Fibroblast of upper back skin (primary cell): ENCODE data around the gene ATP5MG.
"Not testable (repeated sequence)": the region's sequence is repeated elsewhere in the genome, so short reads cannot be mapped to it uniquely, and the experiment has no call there.

Source experiments
- DNase-seq: peaks from one replicate; pipeline ENCODE4 v3.0.0-alpha.2; 2013

ATP5MG gene

DNA sequence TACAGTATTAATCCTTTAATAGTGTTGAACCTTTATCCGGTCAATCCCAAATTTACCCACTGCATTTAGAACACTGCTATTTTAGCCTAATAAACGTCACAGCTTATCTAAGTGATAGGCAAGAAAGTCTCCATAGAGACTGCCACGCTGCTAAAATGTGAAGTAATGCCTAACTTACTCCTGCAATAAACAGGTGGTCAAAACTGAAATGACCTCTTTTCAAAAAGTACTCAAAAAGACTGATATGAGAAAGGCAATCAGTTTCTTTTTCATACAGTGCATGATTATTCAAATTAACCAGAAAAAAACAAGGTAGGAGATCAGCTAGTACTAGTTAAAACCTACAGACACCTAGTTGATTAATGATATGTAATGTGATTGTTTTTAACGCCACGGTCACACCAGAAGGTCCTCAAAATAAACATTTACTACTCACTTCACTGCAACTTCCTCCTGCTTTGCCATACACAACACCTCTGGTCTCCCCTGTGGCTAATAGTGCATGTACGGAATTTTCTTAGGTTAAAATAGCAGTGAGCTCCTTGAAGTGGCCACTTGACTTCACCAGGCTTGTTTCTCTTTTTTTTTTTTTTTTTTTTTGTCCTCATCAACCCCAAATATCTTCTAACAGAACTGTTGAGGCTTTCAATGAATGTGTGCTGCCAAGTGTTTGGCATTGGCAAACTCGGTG is 8.8 kb downstream of the ATP5MG start:
- no peak for DNase-seq

DNA sequence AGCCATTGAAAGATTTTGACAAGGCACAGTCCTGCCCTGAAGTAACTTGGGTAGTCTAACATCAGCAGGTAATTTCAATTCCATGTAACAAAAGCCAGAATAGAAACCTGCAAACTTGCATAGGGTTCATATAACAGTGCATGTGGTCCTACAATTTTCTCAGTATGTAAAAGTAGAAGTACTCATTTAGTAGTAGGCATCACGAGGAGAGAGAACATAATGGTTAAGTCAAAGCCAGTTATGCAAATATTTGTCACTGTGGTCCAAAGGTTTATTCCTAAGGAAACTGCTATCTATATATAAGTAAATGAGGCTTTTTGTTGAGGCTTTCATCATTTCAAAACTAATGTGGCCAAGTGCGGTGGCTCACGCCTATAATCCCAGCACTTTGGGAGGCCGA is 10.1 kb downstream of the ATP5MG start:
- DNase-seq, result no peak

DNA sequence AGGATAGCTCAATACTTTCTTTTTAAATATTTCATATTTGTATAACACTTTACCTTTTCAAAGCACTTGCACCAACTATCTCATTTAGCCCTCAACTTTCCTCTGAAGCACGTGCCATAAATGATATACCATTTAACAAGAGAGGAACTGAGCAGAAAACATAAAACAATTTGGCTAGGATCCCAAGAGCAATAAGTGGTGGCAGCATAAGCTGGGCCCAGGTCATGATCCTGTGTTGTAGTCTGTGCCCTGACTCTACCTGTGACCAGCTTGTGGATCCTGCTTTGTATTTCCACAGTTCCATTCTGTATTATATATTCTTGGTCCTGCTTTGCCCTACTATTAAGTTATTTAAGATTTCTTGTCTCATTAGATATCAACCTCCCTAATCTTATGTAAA is 11.5 kb downstream of the ATP5MG start:
- DNase-seq, result no peak

DNA sequence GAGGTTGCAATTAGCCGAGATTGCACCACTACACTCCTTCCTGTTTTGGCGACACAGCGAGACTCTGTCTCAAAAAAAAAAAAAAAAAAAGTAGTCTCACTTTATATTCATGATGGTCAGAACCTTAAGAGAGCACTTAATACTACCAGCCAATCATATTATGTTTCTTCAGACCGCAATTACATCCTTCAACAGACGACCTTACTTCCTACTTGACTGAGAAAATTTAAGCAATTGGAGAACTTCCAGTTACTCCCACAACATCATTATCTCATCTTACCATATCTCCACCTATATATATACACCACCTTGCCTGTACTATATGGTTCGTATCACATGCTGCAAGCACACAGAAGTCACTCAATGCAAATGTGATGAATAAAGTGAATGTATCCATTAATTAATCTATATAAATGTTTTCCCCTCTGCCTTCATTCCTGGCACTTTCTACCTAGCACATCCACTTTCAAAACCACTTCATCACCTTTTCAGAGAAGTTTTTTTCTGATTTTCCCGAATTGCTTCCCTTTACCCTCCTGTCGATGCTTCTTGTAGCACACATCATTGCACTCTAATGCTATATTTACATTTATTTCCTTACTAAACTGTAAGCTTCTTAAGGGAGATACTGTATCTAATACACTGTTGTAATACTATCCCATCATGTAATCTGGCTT is 13.8 kb downstream of the ATP5MG start:
- DNase-seq, result no peak

DNA sequence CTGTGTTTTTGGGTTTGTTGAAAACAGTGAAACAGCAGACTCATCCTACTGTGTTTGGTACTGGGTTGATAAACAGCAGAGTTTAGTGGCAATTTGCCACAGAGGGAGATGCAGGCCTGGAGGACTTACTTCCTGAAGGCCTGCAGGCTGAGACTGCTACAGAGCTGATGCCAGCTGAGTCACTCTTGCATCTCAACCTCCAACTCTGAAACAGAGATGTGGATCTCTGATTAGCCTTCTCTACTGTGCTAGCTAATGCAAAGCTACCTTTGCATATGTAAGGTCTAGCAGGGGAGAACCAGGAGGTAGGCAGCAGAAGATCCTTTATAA is 14.3 kb downstream of the ATP5MG start:
- peak; percentile 92 for DNase-seq

DNA sequence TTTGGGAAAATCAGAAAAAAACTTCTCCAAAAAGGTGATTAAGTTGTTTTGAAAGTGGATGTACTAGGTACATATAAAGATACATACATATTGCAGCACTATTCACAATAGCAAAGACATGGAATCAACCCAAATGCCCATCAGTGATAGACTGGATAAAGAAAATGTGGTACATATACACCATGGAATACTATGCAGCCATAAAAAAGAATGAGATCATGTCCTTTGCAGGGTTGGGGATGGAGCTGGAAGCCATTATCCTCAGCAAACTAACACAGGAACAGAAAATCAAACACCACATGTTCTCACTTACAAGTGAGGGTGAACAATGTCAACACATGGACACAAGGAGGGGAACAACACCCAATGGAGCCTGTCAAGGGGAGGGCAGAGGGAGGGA is 15.5 kb downstream of the ATP5MG start:
- DNase-seq, result not testable (repeated sequence)

DNA sequence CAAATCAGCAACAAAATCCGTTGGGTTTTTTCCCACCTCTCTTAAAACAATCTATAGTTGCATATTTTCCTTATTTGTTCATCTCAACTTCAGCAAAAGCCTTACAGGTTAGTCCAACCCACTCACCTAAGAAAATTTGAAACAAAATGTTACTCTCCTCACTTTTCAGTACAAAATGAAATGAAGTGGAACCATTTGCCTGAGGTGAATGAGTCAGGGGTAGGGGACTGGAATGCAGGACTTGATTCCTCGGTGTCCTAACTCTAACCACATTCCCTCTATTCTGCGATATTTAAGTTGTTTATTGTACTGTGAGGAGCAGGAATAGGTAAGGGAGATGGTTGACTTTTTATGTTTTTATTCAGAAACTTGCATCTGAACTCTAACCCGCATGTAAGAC is 16.4 kb downstream of the ATP5MG start:
- no peak for DNase-seq

DNA sequence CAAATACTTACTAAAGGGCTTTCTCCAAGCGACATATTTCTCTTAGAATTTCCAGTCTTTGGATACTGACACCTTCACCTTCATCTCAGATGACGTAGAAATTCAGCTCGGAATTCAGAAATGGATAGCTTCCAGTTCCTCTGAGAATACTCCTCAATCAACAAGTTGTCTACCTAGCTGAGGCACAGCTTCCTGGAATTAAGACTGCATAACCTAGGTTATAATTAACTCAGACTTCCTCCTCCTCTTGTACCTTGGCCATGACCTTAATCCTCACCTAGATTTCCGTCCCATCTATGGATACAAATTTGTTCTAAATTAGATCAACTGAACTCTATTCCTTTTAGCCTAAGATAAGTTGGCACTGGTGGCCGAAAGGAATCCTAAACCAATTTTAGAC is 17.4 kb downstream of the ATP5MG start:
- DNase-seq, result no peak

DNA sequence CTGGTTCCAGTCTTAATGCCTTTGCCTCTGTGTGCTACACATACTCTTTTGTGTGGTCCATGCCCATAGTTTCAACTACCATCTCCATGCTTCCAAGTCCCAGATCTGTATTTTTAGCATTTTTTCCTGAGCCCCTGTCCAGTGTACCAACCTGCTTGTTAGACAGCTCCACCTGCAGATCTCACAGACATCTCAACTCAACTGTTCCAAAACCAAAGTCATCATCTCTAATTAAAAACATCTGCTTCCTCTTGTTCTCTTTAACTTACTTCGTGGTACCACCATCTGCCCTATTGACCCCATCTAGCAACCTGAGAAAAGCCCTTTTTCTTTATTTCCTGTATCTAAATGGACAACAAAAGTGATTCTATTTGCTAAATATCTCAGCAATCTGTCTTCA is 26.3 kb downstream of the ATP5MG start:
- no peak for DNase-seq

DNA sequence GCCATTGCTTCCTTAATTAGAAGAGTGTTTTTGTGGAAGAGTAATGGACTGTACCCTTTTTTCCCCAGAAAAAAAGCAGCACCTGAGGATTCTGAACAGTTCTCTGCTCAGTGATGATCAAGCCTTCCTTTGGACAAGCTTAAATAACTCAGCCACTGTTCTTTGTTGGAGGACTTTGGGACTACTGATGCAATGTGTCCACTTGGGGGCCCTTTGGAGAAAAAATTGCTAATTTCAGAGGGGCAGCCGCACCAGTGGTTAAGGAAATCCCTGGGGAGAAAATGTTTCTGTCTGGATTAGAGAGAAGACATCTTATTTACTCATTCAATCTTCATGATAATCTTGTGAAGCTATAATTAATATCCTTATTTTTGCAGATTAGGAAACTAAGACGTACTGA is 29.6 kb downstream of the ATP5MG start:
- DNase-seq, result no peak

DNA sequence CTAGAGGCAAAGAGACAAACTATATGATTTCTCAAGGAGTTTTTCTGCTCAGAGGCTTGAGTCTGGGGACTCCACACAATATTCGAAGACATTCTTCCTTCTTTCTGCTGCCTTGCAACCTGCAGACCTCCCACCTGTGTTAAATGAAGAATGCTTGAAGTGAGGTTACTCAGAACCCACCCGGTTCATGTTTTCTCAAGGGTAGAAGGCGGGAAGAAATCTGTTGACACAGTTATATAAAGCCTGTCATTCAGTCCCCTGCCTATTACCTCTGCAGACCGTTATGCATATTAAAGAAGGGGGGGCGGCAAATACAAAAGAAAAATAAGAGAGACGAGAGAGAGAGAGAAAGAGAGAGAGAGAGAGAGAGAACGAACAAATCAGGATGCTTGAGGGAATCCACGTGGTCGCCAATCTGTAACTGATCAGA is 32.7 kb downstream of the ATP5MG start:
- DNase-seq, result peak; percentile 41

DNA sequence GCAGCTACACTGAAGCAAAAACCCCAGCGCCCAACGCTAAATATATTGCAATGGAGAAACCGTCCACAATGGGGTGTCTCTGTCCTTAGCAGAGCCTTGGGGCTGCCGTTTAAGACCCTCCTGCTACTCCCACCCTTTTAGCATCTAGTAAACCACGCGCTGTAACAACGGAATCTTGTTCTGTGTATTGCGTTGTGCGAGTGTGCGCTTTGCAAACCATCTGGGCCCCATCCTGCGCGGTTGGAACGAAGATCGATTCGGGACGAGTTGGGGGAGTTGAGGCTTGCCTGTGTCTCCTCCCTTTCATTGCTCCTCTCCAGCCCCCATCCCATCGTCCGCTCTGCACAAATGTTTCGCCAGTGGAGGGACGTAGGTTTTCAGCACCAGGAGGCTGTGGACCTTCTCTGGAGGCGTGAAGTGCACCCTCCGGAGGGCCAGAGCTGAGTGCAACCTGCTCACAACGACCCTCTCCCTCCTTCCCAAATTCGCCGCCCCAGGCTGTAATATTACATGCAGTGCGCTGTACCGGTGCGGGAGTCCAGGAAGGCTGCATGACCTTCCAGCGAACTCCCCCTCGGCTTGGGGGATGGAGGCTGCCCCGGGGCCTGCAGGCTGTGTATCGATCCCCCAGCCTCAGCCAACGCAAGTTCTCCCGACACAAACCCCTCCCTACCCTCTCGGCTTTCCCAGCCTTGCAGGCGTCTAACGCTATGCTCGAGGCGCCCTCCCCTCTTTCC is 33.3 kb downstream of the ATP5MG start:
- DNase-seq, result peak; percentile 13

DNA sequence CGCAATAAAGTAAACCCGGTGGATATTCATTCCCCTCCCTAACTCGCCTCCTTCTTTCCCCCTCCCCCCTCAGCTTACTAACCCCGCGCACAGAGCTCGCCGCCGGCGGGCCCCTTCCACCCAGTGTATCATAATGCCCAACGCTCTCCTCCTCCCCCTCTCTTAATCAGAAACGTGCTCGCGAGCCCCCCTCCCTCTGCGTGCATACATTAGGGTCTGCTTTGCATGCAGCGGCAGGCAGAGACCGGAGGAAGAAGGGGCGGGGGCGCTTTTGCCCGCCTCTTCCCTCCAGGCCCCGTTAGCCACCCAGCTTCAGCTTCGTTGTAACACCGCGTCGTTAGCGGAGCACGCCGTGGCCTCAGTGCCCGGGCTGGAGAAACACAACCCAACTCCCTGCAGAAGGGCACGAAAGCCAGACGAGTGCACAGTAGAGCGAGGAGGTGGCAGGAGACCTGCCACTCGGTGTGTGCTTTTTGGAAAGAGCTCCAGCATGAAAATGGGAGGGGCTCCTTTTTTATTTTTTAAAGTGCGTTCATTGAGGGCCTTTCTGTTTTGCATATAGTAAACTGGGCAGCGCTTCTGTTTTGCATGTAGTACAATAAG is 34.0 kb downstream of the ATP5MG start:
- peak; percentile 44 for DNase-seq

DNA sequence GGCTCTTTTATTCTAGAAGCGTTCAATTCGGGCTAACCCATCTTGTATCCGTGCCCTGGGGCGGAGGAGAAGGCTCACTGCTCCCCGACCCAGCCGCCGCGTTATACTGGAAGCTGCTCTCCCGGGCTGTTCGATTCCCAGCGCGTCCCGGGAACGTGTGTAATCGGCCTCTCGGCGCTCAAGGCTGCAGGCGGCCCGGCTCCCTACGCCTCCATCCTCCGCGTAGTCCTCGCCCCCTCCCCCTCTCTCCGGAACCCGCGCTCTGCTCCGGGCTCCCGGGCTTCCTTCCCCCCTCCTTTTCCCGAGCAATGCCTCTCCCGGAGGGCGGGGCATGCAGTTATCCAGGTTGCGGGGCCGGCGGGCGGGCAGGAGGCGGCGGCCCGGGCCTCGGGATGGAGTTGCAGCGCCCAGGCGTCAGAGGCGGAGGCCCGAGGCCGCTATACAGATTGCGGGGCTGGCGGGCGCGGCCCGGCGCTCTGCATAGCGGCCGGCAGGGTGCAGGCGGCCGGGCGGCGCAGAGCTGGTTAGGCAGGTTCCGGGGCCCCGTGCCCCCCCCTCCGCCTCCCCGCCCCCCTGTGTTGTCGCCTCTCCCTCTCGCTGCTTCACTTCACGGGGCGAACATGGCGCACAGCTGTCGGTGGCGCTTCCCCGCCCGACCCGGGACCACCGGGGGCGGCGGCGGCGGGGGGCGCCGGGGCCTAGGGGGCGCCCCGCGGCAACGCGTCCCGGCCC is 34.7 kb downstream of the ATP5MG start, which contains the start of gene KMT2A:
Gene KMT2A, plus strand, starts transcription at position 600 of the 732 bp plus-strand sequence. Its CDS starts 21 bp downstream, at position 621.
- peak; percentile 98 for DNase-seq

DNA sequence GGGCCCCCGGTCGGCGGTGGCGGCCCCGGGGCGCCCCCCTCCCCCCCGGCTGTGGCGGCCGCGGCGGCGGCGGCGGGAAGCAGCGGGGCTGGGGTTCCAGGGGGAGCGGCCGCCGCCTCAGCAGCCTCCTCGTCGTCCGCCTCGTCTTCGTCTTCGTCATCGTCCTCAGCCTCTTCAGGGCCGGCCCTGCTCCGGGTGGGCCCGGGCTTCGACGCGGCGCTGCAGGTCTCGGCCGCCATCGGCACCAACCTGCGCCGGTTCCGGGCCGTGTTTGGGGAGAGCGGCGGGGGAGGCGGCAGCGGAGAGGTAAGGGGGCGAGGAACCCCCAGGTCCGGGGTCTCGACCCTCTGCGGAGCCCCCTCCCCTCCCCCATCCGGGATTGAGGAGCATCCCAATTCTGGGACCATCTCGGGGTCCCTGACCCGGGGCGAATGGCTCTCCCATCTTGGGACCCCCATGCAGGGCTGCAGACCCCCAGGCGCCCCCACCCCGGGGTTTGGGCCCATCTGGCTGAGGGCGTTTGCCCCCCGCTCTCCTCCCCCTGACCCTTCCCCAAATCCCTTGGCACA is 35.3 kb downstream of the ATP5MG start:
- peak; percentile 13 for DNase-seq

DNA sequence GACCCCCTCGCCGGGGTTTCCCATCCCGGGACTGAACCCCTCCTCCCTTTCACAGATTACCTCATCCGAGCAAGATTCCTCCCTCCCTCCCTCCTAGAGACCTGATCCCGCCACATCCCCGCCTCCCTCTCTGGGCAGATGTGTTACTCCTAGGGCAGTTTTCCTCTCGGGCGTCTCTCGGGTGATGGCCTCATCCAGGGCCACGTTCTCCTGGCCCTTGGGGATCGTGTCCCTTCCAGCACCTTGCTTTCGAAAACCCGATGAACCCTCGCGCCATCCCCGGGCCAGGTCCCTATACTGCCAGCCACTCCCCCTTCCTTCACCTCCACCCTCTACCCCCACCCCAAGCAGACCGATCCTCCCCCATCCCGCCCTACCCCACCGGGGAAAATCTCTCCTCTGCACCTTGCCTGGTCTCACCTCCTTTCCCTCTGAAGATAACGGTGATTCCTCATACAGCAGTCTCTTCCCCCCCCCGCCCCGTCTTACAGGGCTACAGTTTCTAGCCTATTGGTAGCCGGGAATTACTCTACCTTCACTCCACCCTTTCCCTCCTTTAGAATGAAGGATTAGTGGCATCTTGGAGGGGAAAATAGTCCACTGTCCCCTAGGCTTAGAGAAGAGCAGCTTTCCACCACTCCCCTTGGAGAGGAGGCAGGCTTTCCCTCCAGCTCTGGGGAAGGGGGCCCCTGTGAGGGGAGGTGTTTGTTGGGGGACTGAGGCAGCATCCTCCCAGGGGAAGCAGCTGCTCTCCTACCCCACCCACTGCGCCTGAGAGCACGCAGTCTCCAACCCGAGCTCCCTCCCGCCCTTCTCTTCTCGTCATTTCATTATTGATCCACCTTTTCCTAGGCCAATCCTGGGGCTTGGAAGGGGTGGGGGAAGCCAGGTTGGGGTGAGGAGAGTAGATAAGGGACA is 36.1 kb downstream of the ATP5MG start:
- peak; percentile 30 for DNase-seq

DNA sequence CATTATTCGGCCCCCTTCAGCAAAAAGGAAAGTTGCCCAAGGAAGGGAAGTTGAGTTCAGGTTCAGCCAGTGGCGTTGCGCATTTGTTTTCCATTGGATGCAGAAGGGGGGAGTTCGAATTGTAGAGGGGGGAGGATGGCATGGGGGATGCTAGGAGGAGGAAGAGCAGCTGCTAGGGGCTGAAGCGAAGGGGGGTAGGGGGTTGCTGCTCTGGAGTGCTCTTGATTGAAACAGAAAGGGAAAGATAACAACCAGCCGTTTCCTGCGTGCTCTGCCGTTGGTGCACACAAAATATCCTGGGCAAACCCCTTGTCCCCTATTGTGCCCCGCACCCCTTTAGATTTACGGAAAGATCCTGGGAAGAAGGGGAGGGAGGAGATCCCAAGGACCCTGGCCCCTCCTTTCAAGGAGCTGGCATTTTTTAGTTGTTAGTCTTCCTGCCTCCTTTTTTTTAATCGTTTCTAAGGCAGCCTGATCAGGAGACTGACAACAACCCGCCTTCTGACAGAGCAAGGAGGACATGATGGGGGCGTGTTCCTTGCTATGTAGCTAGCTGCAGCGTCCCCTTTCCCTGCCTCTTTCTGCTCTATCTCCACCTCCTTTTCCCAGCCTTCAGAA is 37.0 kb downstream of the ATP5MG start:
- DNase-seq, result peak; percentile 74

DNA sequence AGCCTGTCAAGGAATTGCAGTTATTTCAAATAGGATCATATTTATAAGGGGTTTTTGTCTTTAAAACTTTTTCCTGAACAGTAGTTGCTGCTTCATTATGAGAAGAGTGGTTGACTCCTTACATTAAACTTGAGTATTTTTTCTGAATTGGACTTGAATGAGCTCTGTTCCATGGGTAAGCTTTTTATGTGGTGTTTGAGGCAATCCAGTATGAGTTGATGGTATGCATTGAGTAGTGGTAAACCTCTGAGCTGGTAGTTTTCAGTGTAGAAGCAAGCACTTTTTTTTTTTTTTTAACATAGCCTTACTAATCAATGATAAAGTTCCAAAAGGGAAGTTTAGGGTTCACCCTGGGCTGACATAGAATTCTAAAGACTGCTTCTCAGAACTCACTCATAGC is 38.2 kb downstream of the ATP5MG start:
- no peak for DNase-seq

DNA sequence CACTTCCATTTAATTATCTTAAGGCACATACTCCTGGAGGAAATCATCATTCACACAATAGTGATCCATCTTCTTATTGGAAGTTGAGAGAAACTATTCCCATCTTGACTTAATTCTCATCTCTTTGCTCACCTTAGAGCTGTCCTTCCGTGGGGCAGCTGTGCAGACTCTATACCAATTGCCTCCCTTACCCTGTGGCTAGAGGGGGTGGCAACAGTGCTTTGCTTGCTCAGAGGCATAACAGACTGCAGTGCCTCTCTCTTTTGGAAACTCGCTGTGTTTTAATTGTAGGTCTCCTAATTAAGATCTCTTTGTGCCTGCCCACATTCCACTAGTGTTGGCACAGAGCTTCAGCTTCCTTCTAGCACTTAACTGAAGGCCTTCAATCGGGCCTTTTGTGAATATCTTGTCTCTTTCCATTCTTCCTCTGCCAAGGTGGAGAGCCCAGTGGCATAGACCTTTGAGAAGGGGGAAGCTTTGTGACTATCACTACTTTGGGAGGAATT is 40.4 kb downstream of the ATP5MG start:
- no peak for DNase-seq

DNA sequence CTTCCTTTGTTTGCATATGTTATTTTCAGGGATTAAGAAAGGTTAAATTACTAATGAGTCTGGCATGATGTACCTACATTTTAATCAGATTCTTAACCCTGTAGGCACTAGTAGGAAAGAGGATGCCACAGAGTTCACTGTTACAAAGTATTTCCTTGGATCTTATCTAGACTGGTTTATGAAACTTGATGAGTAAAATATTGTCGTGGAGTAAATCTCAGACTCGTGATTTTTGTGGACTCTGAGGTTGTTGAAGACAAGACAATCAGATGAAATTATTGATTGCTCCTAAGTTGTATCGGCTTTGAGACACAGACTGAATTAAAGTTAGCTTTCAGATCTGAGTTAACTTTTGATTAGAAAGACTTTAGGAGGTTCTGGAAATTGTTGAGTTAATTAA is 40.9 kb downstream of the ATP5MG start:
- no peak for DNase-seq
